ENCODE data around the gene KCND2. TPM values are rescaled to one million over a fixed set of nuclear protein-coding genes. Genes with fewer than 3 reads are reported as not detected.

The KCND2 gene
- total and polyA plus RNA-seq, 2 of the 8 experiments (the other 6 are each of a cell fraction or from before 2014, with no cell fraction given) = 4.6 to 7.7 TPM

Small RNAs within 50 kb of the gene (small RNA-seq; reads per million reads assigned to genes)
- gene RNU6-581P (ENCODE audit: insufficient read depth) = not detected
